ENCODE results near the gene RBM47. TPM values are rescaled to one million over a fixed set of nuclear protein-coding genes. Genes with fewer than 3 reads are reported as not detected.
A peak's percentile ranks its signal among the peaks of the same experiment; 100 is the strongest.

Gene RBM47
- total RNA-seq, 3 donors from 2014 or later, result 66.6 to 151 (median 89.5) TPM

DNA sequence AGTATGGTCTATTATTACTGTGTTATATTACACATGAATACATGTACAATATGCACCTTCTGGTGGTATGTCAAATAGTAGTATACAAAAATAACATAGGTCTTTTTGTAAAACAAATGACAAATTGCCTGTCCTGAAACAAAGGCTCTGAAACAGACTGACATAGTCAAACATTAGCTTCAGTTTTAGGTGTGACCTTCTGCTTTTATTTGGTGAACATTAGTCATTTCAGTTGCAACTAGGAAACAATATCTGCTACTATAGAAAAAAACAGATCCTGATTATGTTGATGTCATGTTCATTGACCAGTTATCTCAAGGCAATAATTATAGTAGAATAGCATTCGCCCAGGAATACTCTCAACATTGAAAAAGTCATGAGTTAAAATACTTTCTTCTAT lies 171.6 kb downstream of the RBM47 start:
- no peaks in the 10 kb centered on the region for H3K9me3 ChIP-seq
- intact Hi-C loops (cut with DNase I; ENCODE audit: low total_unique reads), result no loop called here
- H3K4me3 ChIP-seq, result no peak overlapping the region
- no peaks in the 10 kb centered on the region for H3K27me3 ChIP-seq
- no peak for DNase-seq (ENCODE audit: low spot score in 2 of 2)
- no peaks in the 10 kb centered on the region for H3K36me3 ChIP-seq
- H3K27ac ChIP-seq, result no peak overlapping the region
- TF ChIP-seq POLR2A (IDR thresholded peaks at IDR 0.05), result no peak
- H3K4me1 ChIP-seq, result no peaks in the 10 kb centered on the region

DNA sequence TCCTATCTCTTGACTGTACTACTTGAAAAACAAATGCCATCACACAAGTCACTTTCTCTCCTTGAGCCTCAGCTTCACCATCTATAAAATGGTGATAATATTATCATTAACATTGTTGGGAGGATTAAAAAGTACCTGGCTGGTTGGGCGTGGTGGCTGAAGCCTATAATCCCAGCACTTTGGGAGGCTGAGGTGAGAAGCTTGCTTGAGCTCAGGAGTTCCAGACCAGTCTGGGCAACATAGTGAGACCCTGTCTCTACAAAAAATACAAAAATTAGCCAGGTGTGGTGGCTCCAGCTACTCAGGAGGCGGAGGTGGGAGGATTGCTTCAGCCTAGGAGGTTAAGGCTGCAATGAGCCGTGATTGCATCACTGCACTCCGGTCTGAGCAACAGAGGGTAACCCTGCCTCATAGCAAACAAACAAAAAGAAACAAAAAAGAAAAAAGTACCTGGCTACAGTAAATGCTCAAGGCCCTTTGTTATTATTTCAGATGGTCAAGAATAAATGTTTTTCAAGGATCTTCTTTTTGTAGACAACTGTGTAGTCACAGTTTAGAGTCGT lies 174.2 kb downstream of the RBM47 start:
- TF ChIP-seq POLR2A (IDR thresholded peaks at IDR 0.05), result no peak
- TF ChIP-seq POLR2AphosphoS5 (IDR thresholded peaks at IDR 0.05), result no peak
- TF ChIP-seq, protein P1, sequence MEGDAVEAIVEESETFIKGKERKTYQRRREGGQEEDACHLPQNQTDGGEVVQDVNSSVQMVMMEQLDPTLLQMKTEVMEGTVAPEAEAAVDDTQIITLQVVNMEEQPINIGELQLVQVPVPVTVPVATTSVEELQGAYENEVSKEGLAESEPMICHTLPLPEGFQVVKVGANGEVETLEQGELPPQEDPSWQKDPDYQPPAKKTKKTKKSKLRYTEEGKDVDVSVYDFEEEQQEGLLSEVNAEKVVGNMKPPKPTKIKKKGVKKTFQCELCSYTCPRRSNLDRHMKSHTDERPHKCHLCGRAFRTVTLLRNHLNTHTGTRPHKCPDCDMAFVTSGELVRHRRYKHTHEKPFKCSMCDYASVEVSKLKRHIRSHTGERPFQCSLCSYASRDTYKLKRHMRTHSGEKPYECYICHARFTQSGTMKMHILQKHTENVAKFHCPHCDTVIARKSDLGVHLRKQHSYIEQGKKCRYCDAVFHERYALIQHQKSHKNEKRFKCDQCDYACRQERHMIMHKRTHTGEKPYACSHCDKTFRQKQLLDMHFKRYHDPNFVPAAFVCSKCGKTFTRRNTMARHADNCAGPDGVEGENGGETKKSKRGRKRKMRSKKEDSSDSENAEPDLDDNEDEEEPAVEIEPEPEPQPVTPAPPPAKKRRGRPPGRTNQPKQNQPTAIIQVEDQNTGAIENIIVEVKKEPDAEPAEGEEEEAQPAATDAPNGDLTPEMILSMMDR (IDR thresholded peaks at IDR 0.05), result no peak
- no peaks in the 10 kb centered on the region for H3K36me3 ChIP-seq
- DNase-seq (ENCODE audit: low spot score in 2 of 2), result no peak
- intact Hi-C loops (cut with DNase I; ENCODE audit: low total_unique reads), result no loop called here
- H3K4me1 ChIP-seq, result no peaks in the 10 kb centered on the region
- peak overlapping the region; percentile 49 to 60 for H3K27ac ChIP-seq
- no peaks in the 10 kb centered on the region for H3K27me3 ChIP-seq
- no peak overlapping the region for H3K4me3 ChIP-seq
- H3K9me3 ChIP-seq, result no peaks in the 10 kb centered on the region

DNA sequence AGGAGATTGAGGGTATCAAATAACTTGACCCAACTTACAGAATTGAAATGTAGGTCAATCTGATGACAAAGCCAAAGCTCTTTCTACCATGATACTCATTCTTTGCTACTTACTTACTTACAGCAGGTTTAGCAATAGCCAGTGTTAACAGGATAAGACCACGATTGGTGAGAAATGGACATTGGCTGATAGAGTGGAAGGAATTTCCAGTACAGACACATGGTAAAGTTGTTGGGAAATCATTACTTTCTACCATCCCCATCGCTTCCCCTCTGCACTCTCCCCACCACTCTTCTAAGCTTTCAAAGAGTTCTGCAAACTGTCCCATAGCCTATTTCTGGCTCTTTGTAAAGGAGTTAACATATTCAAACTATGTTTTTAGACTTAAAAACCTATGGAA lies 174.8 kb downstream of the RBM47 start:
- TF ChIP-seq, protein P1 (IDR thresholded peaks at IDR 0.05), result no peak
- TF ChIP-seq POLR2A (IDR thresholded peaks at IDR 0.05), result no peak
- TF ChIP-seq POLR2AphosphoS5 (IDR thresholded peaks at IDR 0.05), result no peak
- no peaks in the 10 kb centered on the region for H3K9me3 ChIP-seq
- DNase-seq (ENCODE audit: low spot score in 2 of 2), result no peak
- H3K27me3 ChIP-seq, result no peaks in the 10 kb centered on the region
- no peaks in the 10 kb centered on the region for H3K4me1 ChIP-seq
- no peaks in the 10 kb centered on the region for H3K36me3 ChIP-seq
- intact Hi-C loops (cut with DNase I; ENCODE audit: low total_unique reads), result no loop called here
- peak overlapping the region; percentile 49 to 60 for H3K27ac ChIP-seq
- no peak overlapping the region for H3K4me3 ChIP-seq

DNA sequence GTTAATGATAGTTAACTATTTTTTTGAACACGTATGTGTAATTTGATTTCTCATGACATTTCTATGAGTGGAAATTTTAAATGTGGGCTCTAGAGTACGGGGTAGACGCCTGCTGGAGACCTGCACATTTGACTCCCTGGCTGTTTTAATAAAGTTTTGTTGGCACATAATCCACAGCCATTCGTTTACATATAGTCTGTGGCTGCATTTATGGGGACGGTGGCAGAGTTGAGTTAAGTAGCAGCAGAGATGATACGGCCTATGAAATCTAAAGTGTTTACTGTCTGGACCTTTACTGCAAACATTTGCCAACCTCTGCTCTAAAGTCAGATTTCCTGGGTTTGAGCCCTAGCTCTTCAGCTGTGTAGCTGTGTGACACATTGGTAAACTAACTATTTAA lies 175.8 kb downstream of the RBM47 start:
- H3K4me1 ChIP-seq, result no peaks in the 10 kb centered on the region
- no peak overlapping the region for H3K27ac ChIP-seq

DNA sequence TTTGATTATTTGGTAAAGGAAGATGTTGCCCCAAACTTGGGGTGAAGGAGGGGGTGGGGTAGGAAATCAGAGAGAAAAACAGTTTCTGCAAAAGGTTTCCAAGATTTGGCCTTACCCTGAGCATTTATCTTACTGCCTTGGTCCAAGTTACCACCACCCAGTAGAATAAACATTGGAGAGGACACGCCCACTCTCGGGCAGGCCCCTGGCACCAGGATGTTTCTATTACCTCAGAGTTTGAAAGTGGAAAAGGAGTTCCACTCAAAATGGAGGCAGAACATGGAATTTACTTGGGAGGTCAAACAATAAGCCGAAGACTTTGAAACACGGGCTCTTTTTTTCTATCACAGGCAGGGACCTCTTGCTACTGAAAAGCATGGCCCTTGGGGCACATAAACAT lies 180.8 kb downstream of the RBM47 start:
- no peak overlapping the region for H3K4me3 ChIP-seq
- no peaks in the 10 kb centered on the region for H3K36me3 ChIP-seq
- no peaks in the 10 kb centered on the region for H3K4me1 ChIP-seq
- peak in 1 of 2 donors; percentile 26 for DNase-seq (ENCODE audit: low spot score in 2 of 2)
- H3K9me3 ChIP-seq, result no peaks in the 10 kb centered on the region
- peak overlapping the region; percentile 59 to 74 for H3K27ac ChIP-seq
- intact Hi-C loops (cut with DNase I; ENCODE audit: low total_unique reads), result no loop called here
- no peaks in the 10 kb centered on the region for H3K27me3 ChIP-seq
- TF ChIP-seq POLR2AphosphoS5 (IDR thresholded peaks at IDR 0.05), result no peak
- TF ChIP-seq, protein P1 (IDR thresholded peaks at IDR 0.05), result no peak
- no peak for TF ChIP-seq POLR2A (IDR thresholded peaks at IDR 0.05)

More for the DNA sequence above, 175.8 kb downstream of the RBM47 start:
- DNase-seq (ENCODE audit: low spot score in 2 of 2), result no peak
- H3K27me3 ChIP-seq, result no peaks in the 10 kb centered on the region
- H3K9me3 ChIP-seq, result no peaks in the 10 kb centered on the region
- no peaks in the 10 kb centered on the region for H3K36me3 ChIP-seq
- H3K4me3 ChIP-seq, result no peak overlapping the region
- no peak for TF ChIP-seq POLR2A (IDR thresholded peaks at IDR 0.05)
- TF ChIP-seq, protein P1 (IDR thresholded peaks at IDR 0.05), result no peak
- no peak for TF ChIP-seq POLR2AphosphoS5 (IDR thresholded peaks at IDR 0.05)
- intact Hi-C loops (cut with DNase I; ENCODE audit: low total_unique reads), result no loop called here
